Measurements from ENCODE around the gene BOC. TPM values are rescaled to one million over a fixed set of nuclear protein-coding genes. Genes with fewer than 3 reads are reported as not detected.

The BOC gene
- total and polyA plus RNA-seq, 8 donors, result 5.2 to 51.3 (median 23.7) TPM

DNA sequence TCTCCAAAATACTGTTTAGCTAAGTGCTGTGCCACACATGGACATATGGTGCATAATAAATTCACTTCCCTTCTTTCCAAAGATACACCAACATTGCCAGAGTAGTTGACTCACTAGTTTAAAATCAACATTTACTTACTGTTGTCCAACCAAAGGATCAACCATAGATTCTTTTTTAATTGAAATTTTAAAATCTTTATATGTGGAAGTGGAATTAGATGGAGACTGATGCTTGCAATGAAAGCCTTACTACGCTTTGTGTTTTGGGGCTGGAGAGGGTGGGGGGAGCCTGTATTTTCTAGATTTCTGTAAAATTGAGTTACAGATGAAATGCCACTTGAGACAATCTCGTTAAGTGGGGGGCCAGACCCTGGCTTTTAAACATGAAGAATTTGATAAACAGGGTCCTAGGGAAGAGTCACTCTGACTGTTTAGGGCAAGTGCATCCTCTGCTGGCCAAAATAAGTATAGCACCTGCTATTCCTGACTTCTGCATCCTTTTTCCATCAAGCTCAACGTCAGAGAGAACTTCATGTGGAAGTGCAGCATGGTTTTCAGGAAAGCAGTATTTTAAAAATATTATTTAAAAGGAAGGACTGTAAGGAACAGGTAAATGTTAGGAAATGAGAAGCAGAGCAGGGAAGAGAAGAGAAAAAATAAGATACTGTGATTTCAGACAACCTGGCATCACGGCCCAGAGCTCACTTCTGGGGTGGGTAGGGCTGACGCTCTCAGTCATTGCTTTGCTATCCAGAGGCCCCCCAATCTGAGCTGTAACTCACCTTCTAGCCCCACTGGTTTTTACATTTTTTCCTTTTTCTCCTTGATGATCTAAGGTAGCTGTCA, 76.7 kb downstream of the BOC start:
- 50 to 58% (median 55%) methylated on average over 5 of the region's 5 CpGs for whole genome bisulfite sequencing, 5 donors
- TF ChIP-seq, protein P1, sequence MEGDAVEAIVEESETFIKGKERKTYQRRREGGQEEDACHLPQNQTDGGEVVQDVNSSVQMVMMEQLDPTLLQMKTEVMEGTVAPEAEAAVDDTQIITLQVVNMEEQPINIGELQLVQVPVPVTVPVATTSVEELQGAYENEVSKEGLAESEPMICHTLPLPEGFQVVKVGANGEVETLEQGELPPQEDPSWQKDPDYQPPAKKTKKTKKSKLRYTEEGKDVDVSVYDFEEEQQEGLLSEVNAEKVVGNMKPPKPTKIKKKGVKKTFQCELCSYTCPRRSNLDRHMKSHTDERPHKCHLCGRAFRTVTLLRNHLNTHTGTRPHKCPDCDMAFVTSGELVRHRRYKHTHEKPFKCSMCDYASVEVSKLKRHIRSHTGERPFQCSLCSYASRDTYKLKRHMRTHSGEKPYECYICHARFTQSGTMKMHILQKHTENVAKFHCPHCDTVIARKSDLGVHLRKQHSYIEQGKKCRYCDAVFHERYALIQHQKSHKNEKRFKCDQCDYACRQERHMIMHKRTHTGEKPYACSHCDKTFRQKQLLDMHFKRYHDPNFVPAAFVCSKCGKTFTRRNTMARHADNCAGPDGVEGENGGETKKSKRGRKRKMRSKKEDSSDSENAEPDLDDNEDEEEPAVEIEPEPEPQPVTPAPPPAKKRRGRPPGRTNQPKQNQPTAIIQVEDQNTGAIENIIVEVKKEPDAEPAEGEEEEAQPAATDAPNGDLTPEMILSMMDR (IDR thresholded peaks at IDR 0.05), result peak in 6 of 7 experiments; percentile 56 to 99 (median 98)
- TF ChIP-seq POLR2A (IDR thresholded peaks at IDR 0.05) (no peak), POLR2AphosphoS5 (IDR thresholded peaks at IDR 0.05) (no peak), EP300 (IDR thresholded peaks at IDR 0.05) (no peak)
- Histone ChIP-seq H3K4me1 (peaks cover 0 to 21% (median 11%) of the 10 kb centered on the region in 4 donors), H3K27ac (peak overlapping the region in 2 of 5 donors; percentile 36 to 62), H3K27me3 (no peaks in the 10 kb centered on the region), H3K9me3 (no peaks in the 10 kb centered on the region), H3K36me3 (peaks cover 0 to 27% (median 18%) of the 10 kb centered on the region in 4 donors), H3K4me3 (no peak overlapping the region)
- peak in 1 of 2 donors; percentile 89 for DNase-seq
- intact Hi-C loops (cut with DNase I; ENCODE audit: low total_unique reads), result loop anchor here (2.0 to 5.0 kb wide), 2 partner anchors 156 to 235 kb away; no protein-coding TSS in a partner anchor

DNA sequence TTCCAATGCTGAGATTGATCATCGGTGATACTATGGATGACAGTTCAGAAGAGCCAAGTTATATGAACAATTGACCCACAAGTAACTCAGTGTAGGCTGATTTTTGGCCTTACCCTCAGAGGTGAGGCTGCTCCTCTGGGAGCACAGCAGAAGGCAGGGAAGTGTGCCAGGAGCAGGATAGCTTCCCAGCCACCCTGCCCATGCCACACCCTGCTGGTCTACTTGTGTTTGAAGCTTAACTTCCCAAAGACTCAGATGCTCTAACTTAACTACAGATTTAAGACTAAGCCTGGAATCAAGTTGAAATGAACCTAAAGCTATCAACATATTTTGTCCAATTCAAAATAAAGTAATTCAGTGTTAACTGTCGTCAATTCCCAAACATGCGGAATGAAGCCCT, 77.5 kb downstream of the BOC start:
- intact Hi-C loops (cut with DNase I; ENCODE audit: low total_unique reads), result loop anchor here (2.0 to 5.0 kb wide), 2 partner anchors 157 to 236 kb away; no protein-coding TSS in a partner anchor
- H3K27ac ChIP-seq, result peak overlapping the region in 2 of 5 donors; percentile 36 to 62
- 93 to 100% (median 97%) methylated on average over 3 of the region's 3 CpGs for WGBS, 5 donors

DNA sequence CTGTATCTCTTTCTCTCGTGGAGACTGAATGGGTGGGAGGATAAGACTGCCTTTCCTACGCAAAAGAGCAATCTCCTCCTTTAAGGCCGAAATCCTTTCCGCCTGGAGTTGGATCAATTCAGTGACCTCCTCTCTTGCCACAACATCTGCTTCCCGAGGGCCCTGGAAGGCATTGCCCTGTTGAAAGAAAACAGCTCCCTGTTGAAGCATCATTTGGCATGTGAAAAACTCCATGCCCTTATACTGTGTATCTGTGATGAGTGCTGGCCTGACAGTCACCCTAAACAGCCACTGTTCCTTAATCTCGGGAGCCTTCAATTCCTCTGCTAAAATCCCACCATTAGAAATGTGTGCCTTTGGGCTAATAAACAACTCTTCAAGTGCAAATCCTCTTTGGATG, 80.2 kb downstream of the BOC start:
- DNase-seq, result peak in 1 of 2 donors; percentile 27
- H3K9me3 ChIP-seq, result no peaks in the 10 kb centered on the region
- H3K36me3 ChIP-seq, result peaks cover 0 to 3% (median 2%) of the 10 kb centered on the region in 4 donors
- 52 to 80% (median 70%) methylated on average over 6 of the region's 6 CpGs for WGBS, 5 donors
- intact Hi-C loops (cut with DNase I; ENCODE audit: low total_unique reads), result no loop called here
- peak overlapping the region in 2 of 5 donors; percentile 15 to 24 for H3K27ac ChIP-seq
- H3K4me1 ChIP-seq, result peaks cover 0 to 21% (median 9%) of the 10 kb centered on the region in 4 donors
- TF ChIP-seq EP300 (IDR thresholded peaks at IDR 0.05), result no peak
- TF ChIP-seq POLR2A (IDR thresholded peaks at IDR 0.05), result no peak
- no peak for TF ChIP-seq POLR2AphosphoS5 (IDR thresholded peaks at IDR 0.05)
- TF ChIP-seq, protein P1 (IDR thresholded peaks at IDR 0.05), result no peak
- H3K4me3 ChIP-seq, result no peak overlapping the region
- H3K27me3 ChIP-seq, result no peaks in the 10 kb centered on the region

More for the DNA sequence above, 77.5 kb downstream of the BOC start:
- TF ChIP-seq POLR2AphosphoS5 (IDR thresholded peaks at IDR 0.05) (no peak), EP300 (IDR thresholded peaks at IDR 0.05) (no peak), POLR2A (IDR thresholded peaks at IDR 0.05) (no peak)
- TF ChIP-seq, protein P1 (IDR thresholded peaks at IDR 0.05), result no peak
- Histone ChIP-seq H3K27me3 (no peaks in the 10 kb centered on the region), H3K4me3 (no peak overlapping the region), H3K36me3 (peaks cover 0 to 19% (median 15%) of the 10 kb centered on the region in 4 donors), H3K9me3 (no peaks in the 10 kb centered on the region), H3K4me1 (peaks cover 0 to 21% (median 11%) of the 10 kb centered on the region in 4 donors)
- no peak for DNase-seq

DNA sequence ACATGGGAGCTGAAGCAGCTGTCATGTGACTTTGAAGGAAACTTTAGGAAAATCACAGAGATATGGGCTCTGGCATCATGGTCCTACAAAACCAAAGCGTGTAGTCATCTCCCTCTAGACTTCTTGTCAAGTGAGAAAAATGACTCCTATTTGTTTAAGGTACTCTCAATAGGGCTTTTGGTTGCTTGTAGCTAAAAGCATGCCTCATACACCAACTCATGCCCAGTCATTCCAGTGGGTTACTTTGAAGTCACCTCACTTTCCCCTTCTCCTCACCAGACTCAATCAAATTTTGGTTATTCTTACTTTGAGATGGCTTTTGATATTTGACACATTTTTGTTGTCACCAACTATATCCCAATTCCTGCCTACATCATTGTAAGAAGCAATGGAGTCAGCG, 81.6 kb downstream of the BOC start:
- H3K27ac ChIP-seq, result no peak overlapping the region
- DNase-seq, result no peak
- H3K9me3 ChIP-seq, result no peaks in the 10 kb centered on the region
- TF ChIP-seq EP300 (IDR thresholded peaks at IDR 0.05) (no peak), POLR2AphosphoS5 (IDR thresholded peaks at IDR 0.05) (no peak), POLR2A (IDR thresholded peaks at IDR 0.05) (no peak)
- TF ChIP-seq, protein P1 (IDR thresholded peaks at IDR 0.05), result no peak
- intact Hi-C loops (cut with DNase I; ENCODE audit: low total_unique reads), result no loop called here
- WGBS, 5 donors, result 89 to 98% (median 90%) methylated on average over 2 of the region's 2 CpGs
- H3K4me3 ChIP-seq, result no peak overlapping the region
- H3K27me3 ChIP-seq, result no peaks in the 10 kb centered on the region
- H3K4me1 ChIP-seq, result peaks cover 0 to 10% (median 2%) of the 10 kb centered on the region in 4 donors
- H3K36me3 ChIP-seq, result peaks cover 0 to 3% (median 2%) of the 10 kb centered on the region in 4 donors
